SK-N-SH treated with all-trans-retinoic acid at 6 μM for 48 hours (cell line): ENCODE results near the gene FETUB.

Experiments used
- ATAC-seq: fragments of 200-7000 bp; cut with Tn5 transposase; 3 replicates; pipeline ENCODE4 v1.9.1; 2020; ENCODE audit warnings: mild to moderate bottlenecking, moderate library complexity
- BACH2 ChIP-seq: fragments of 250-450 bp; sonication (Bioruptor Pico); IDR thresholded peaks from 2 replicates; pipeline ENCODE4 v1.9.0; 2021; ENCODE audit warnings: mild to moderate bottlenecking, borderline replicate concordance
- CREB5 ChIP-seq: fragments of 250-450 bp; sonication (Bioruptor Pico); IDR thresholded peaks from 2 replicates; pipeline ENCODE4 v1.5.1; 2020; ENCODE audit warnings: low read depth, mild to moderate bottlenecking, moderate library complexity
- CSDC2 ChIP-seq: fragments of 250-450 bp; sonication (Bioruptor Pico); IDR thresholded peaks from 2 replicates; pipeline ENCODE4 v1.5.0; 2020; ENCODE audit warnings: mild to moderate bottlenecking, moderate library complexity
- CSRNP3 ChIP-seq: fragments of 250-450 bp; sonication (Bioruptor Pico); IDR thresholded peaks from 2 replicates; pipeline ENCODE4 v1.5.1; 2021; ENCODE audit warnings: mild to moderate bottlenecking, moderate library complexity
- ESRRG ChIP-seq: fragments of 250-450 bp; sonication (Bioruptor Pico); IDR thresholded peaks from 2 replicates; pipeline ENCODE4 v1.6.1; 2021; ENCODE audit warnings: mild to moderate bottlenecking
- GLIS3 ChIP-seq: fragments of 250-450 bp; sonication (Bioruptor Pico); IDR thresholded peaks from 2 replicates; pipeline ENCODE4 v1.5.0; 2020; ENCODE audit warnings: mild to moderate bottlenecking, moderate library complexity
- ISL1 ChIP-seq: fragments of 250-450 bp; sonication (Bioruptor Pico); IDR thresholded peaks from 2 replicates; pipeline ENCODE4 v2.1.2; 2022; ENCODE audit warnings: mild to moderate bottlenecking, moderate library complexity
- OSR1 ChIP-seq: fragments of 250-450 bp; sonication (Bioruptor Pico); IDR thresholded peaks from 2 replicates; pipeline ENCODE4 v1.8.0; 2022; ENCODE audit warnings: moderate library complexity, mild to moderate bottlenecking, inconsistent platforms
- PATZ1 ChIP-seq: fragments of 250-450 bp; sonication (Bioruptor Pico); IDR thresholded peaks from 2 replicates; pipeline ENCODE4 v1.8.0; 2020; ENCODE audit warnings: mild to moderate bottlenecking, moderate library complexity, borderline replicate concordance
- PPARA ChIP-seq: fragments of 250-450 bp; sonication (Bioruptor Pico); IDR thresholded peaks from 2 replicates; pipeline ENCODE4 v1.5.0; 2020; ENCODE audit warnings: mild to moderate bottlenecking, borderline replicate concordance
- RARB ChIP-seq: fragments of 250-450 bp; sonication (Bioruptor Pico); IDR thresholded peaks from 2 replicates; pipeline ENCODE4 v1.8.0; 2021; ENCODE audit warnings: mild to moderate bottlenecking, moderate library complexity
- SNAI2 ChIP-seq: fragments of 250-450 bp; sonication (Bioruptor Pico); IDR thresholded peaks from 2 replicates; pipeline ENCODE4 v1.5.0; 2020; ENCODE audit warnings: mild to moderate bottlenecking, moderate library complexity
- TCF4 ChIP-seq: fragments of 250-450 bp; sonication (Bioruptor Pico); IDR thresholded peaks from 2 replicates; pipeline ENCODE4 v1.8.0; 2021; ENCODE audit warnings: mild to moderate bottlenecking, moderate library complexity, borderline replicate concordance
- TOX ChIP-seq: fragments of 250-450 bp; sonication (Bioruptor Pico); IDR thresholded peaks from 2 replicates; pipeline ENCODE4 v1.8.0; 2021; ENCODE audit warnings: mild to moderate bottlenecking, moderate library complexity, borderline replicate concordance
- ZFP3 ChIP-seq: fragments of 250-450 bp; sonication (Bioruptor Pico); IDR thresholded peaks from 2 replicates; pipeline ENCODE4 v1.5.0; 2020; ENCODE audit warnings: mild to moderate bottlenecking, moderate library complexity
- ZFP30 ChIP-seq: fragments of 450-650 bp; formaldehyde crosslinking; IDR thresholded peaks from 2 replicates; pipeline ENCODE4 v1.5.0; 2022; ENCODE audit warnings: mild to moderate bottlenecking, moderate library complexity
- ZNF565 ChIP-seq: fragments of 450-650 bp; formaldehyde crosslinking; conservative IDR thresholded peaks from 2 replicates; pipeline ENCODE4 v1.5.0; 2020; ENCODE audit warnings: low read depth, mild to moderate bottlenecking, moderate library complexity
- ZNF70 ChIP-seq: fragments of 450-650 bp; formaldehyde crosslinking; IDR thresholded peaks from 2 replicates; pipeline ENCODE4 v1.5.0; 2020; ENCODE audit warnings: mild to moderate bottlenecking, moderate library complexity
- ZNF8 ChIP-seq: fragments of 450-650 bp; formaldehyde crosslinking; IDR thresholded peaks from 2 replicates; pipeline ENCODE4 v1.5.0; 2020; ENCODE audit warnings: mild to moderate bottlenecking, moderate library complexity
- TF ChIP-seq, protein P1 (sequence below): fragments of 250-450 bp; sonication (Bioruptor Pico); IDR thresholded peaks from 2 replicates; pipeline ENCODE4 v1.8.0; 2021; ENCODE audit warnings: low read depth, mild to moderate bottlenecking, moderate library complexity, borderline replicate concordance
- TF ChIP-seq, protein P2 (sequence below): fragments of 250-450 bp; sonication (Bioruptor Pico); IDR thresholded peaks from 2 replicates; pipeline ENCODE4 v1.5.0; 2020; ENCODE audit warnings: mild to moderate bottlenecking, moderate library complexity

FETUB gene

DNA sequence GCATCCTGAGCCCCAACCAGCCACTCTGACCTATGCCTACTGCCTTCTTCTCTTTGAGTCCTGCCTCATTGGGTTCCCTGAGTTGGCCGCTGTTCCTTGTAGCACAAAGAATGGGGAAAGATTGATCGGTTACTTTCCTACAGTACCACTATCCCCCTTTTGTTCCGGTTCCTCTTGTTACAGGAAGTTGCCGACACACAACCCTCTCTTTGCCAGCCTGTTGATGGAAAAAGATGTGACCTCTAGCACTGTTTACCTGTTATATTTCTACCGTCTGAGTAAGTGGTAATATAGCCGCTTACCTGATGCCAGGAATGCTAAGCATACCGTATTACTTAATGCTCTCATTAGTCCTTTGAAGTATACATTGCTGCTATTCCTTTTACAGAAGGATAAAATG lies 37.0 kb upstream of the FETUB start:
- no peak for ATAC-seq
- no peak for TF ChIP-seq ISL1 (CRISPR knock-in tag)
- no peak for TF ChIP-seq CSRNP3 (CRISPR knock-in tag)

- TF ChIP-seq TOX (CRISPR knock-in tag) (no peak), TCF4 (CRISPR knock-in tag) (no peak), BACH2 (CRISPR knock-in tag) (no peak), ISL1 (CRISPR knock-in tag) (no peak)
- ATAC-seq, result no peak
Measured at GRCh38 chr3:186605078-186605477, 35.1 kb upstream of the FETUB start.

DNA sequence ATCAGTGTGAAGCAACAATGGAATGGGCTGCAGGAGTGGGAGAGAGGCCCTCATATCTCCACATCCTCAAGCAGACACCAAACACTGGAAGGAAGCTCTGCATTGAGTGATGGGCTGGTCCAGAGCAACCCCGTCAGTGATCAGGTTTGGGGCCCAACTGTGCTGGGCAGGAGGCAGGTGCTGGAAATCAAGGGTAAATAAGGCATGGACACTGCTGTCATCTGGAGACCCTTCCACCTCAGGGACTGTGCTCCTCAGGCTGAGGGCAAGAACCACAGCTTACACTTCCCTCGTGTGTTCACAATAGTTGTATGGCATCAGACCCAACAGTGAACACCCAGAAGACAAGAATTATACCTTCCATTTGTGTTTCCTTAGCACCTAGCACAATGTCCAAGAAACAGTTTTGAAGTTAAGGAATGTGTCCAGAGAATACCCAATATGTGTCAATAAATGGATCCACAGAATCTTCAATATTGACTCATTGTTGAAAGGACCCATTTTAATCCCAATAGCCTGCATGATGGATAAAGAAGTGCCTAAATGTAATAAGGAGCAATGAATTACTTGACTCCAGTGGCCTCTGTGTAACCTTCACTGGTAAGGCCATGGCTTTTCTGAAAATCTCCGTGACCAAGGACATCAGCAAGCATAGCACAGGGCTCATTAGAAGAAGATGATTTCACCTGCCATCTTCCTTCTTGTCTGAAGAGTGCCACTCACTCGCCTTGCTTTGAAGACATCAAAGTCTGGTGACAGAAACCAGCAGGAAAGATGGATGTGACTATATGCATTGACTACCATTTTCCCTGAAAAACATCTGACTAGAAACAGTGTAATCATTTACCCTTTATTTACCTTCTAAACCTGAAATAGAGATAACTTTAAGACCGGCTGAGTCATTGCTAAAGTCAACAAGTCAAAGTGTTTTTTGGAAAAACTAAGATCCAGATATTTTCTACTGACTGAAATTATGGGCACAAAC lies 34.3 kb upstream of the FETUB start:
- no peak for TF ChIP-seq CSDC2
- no peak for TF ChIP-seq ZFP30
- no peak for TF ChIP-seq SNAI2 (CRISPR knock-in tag)
- no peak for TF ChIP-seq ZFP3 (CRISPR knock-in tag)
- TF ChIP-seq CREB5 (CRISPR knock-in tag), result no peak
- TF ChIP-seq ESRRG (CRISPR knock-in tag), result no peak
- no peak for TF ChIP-seq PPARA
- TF ChIP-seq PATZ1 (CRISPR knock-in tag), result no peak
- TF ChIP-seq, protein P1, sequence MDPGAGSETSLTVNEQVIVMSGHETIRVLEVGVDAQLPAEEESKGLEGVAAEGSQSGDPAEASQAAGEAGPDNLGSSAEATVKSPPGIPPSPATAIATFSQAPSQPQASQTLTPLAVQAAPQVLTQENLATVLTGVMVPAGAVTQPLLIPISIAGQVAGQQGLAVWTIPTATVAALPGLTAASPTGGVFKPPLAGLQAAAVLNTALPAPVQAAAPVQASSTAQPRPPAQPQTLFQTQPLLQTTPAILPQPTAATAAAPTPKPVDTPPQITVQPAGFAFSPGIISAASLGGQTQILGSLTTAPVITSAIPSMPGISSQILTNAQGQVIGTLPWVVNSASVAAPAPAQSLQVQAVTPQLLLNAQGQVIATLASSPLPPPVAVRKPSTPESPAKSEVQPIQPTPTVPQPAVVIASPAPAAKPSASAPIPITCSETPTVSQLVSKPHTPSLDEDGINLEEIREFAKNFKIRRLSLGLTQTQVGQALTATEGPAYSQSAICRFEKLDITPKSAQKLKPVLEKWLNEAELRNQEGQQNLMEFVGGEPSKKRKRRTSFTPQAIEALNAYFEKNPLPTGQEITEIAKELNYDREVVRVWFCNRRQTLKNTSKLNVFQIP (CRISPR knock-in tag), result no peak
- no peak for TF ChIP-seq OSR1 (CRISPR knock-in tag)
- TF ChIP-seq RARB (CRISPR knock-in tag), result no peak
- no peak for TF ChIP-seq ISL1 (CRISPR knock-in tag)
- TF ChIP-seq, protein P2, sequence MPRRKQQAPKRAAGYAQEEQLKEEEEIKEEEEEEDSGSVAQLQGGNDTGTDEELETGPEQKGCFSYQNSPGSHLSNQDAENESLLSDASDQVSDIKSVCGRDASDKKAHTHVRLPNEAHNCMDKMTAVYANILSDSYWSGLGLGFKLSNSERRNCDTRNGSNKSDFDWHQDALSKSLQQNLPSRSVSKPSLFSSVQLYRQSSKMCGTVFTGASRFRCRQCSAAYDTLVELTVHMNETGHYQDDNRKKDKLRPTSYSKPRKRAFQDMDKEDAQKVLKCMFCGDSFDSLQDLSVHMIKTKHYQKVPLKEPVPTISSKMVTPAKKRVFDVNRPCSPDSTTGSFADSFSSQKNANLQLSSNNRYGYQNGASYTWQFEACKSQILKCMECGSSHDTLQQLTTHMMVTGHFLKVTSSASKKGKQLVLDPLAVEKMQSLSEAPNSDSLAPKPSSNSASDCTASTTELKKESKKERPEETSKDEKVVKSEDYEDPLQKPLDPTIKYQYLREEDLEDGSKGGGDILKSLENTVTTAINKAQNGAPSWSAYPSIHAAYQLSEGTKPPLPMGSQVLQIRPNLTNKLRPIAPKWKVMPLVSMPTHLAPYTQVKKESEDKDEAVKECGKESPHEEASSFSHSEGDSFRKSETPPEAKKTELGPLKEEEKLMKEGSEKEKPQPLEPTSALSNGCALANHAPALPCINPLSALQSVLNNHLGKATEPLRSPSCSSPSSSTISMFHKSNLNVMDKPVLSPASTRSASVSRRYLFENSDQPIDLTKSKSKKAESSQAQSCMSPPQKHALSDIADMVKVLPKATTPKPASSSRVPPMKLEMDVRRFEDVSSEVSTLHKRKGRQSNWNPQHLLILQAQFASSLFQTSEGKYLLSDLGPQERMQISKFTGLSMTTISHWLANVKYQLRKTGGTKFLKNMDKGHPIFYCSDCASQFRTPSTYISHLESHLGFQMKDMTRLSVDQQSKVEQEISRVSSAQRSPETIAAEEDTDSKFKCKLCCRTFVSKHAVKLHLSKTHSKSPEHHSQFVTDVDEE, result no peak
- no peak for TF ChIP-seq GLIS3 (CRISPR knock-in tag)
- ATAC-seq, result no peak

DNA sequence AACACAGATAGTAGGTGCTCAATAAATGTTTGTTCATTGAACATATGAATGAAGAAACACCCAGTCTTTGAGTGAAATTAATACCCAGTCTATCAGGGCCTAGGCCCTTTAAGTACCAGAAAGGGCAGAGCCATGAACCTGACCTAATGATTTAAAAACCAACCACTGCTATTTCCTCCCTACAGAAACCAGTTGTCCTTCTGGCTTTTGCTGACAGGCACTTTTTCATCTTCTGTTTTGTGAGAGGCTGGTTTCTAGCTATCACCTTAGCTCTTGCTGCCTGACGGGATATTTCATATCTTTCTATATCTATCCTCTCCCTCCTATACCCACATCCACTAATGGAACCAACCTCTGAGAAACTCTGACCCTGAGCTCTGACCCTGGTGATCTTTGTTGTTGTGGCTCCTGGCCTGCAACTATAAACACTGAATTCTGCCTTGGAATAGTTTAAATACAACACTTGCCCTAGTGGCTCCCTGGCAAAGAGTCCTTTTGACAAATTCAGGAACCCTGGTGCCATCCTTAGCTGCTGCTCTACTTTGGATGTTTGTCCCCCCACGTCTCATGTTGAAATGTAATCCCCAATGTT lies 31.5 kb upstream of the FETUB start:
- ATAC-seq, result no peak
- TF ChIP-seq ZNF565 (CRISPR knock-in tag), result no peak
- no peak for TF ChIP-seq TOX (CRISPR knock-in tag)
- no peak for TF ChIP-seq OSR1 (CRISPR knock-in tag)
- TF ChIP-seq RARB (CRISPR knock-in tag), result no peak
- TF ChIP-seq, protein P1 (CRISPR knock-in tag), result no peak
- TF ChIP-seq ZNF8 (CRISPR knock-in tag), result no peak
- no peak for TF ChIP-seq BACH2 (CRISPR knock-in tag)
- TF ChIP-seq ZNF70 (CRISPR knock-in tag), result no peak
- no peak for TF ChIP-seq GLIS3 (CRISPR knock-in tag)
